Neural cell (in vitro differentiated cells): ENCODE data around the gene ACSL5. TPM values are rescaled to one million over a fixed set of nuclear protein-coding genes. Genes with fewer than 3 reads are reported as not detected.

Experiments used
- H2AFZ ChIP-seq: fragments of 200-600, 300-800 bp; sonication (generic), shearing (Covaris generic); 2 replicates; pipeline ENCODE4 v1.6.0; 2014; ENCODE audit warnings: low read depth, mild to moderate bottlenecking, antibody characterized with exemption, low read length, moderate library complexity
- H3F3A ChIP-seq: fragments of 200-600 bp; shearing (Covaris generic); 2 replicates; pipeline ENCODE4 v1.6.1; 2016; ENCODE audit warnings: mild to moderate bottlenecking, moderate library complexity, mixed read lengths, antibody characterized with exemption, low read length; ENCODE audit not compliant: insufficient read depth, poor library complexity, severe bottlenecking
- H3K27ac ChIP-seq: fragments of 200-600, 300-800 bp; sonication (generic), shearing (Covaris generic); 2 replicates; pipeline ENCODE4 v1.5.1; 2014; ENCODE audit warnings: mild to moderate bottlenecking, low read length, moderate library complexity
- H3K27me3 ChIP-seq: fragments of 300-800, 200-600 bp; sonication (generic), shearing (Covaris generic); 2 replicates; pipeline ENCODE4 v1.6.0; 2014; ENCODE audit warnings: mild to moderate bottlenecking, low read depth, low read length, moderate library complexity; ENCODE audit not compliant: insufficient read depth
- H3K36me3 ChIP-seq: fragments of 300-800, 200-600 bp; sonication (generic), shearing (Covaris generic); 2 replicates; pipeline ENCODE4 v1.5.1; 2014; ENCODE audit warnings: mild to moderate bottlenecking, antibody characterized with exemption, low read length, moderate library complexity; ENCODE audit not compliant: insufficient read depth
- H3K4me2 ChIP-seq: fragments of 300-800, 200-600 bp; sonication (generic), shearing (Covaris generic); 2 replicates; pipeline ENCODE4 v1.6.0; 2014; ENCODE audit warnings: mild to moderate bottlenecking, low read length
- H3K4me3 ChIP-seq: fragments of 300-800, 200-600 bp; sonication (generic), shearing (Covaris generic); 2 replicates; pipeline ENCODE4 v1.5.1; 2014; ENCODE audit warnings: mild to moderate bottlenecking, low read length, moderate library complexity
- H3K79me2 ChIP-seq: fragments of 200-600 bp; shearing (Covaris generic); replicated peaks from 2 replicates; pipeline ENCODE4 v1.6.0; 2014; ENCODE audit warnings: mild to moderate bottlenecking, low read length, moderate library complexity; ENCODE audit not compliant: insufficient read depth
- H3K9ac ChIP-seq: fragments of 300-800, 200-600 bp; sonication (generic), shearing (Covaris generic); 2 replicates; pipeline ENCODE4 v1.6.1; 2016; ENCODE audit warnings: mild to moderate bottlenecking, low read length, mixed read lengths
- H3K9me2 ChIP-seq: fragments of 200-600 bp; shearing (Covaris generic); 2 replicates; pipeline ENCODE4 v1.6.1; 2016; ENCODE audit warnings: mild to moderate bottlenecking, low read length, mixed read lengths; ENCODE audit not compliant: insufficient read depth
- H3K9me3 ChIP-seq: fragments of 200-600, 300-800 bp; sonication (generic), shearing (Covaris generic); 2 replicates; pipeline ENCODE4 v1.6.1; 2016; ENCODE audit warnings: mild to moderate bottlenecking, mixed run types, low read length, moderate library complexity, mixed read lengths
- H4K20me1 ChIP-seq: fragments of 200-600 bp; shearing (Covaris generic); 2 replicates; pipeline ENCODE4 v1.6.1; 2016; ENCODE audit warnings: mild to moderate bottlenecking, mixed run types; ENCODE audit not compliant: insufficient read depth
- EP300 ChIP-seq: fragments of 450-650 bp; conservative IDR thresholded peaks from 2 replicates; pipeline ENCODE4 v1.6.1; 2014; ENCODE audit warnings: antibody characterized with exemption, mild to moderate bottlenecking, moderate library complexity; ENCODE audit not compliant: poor library complexity, severe bottlenecking
- EZH2 ChIP-seq: fragments of 200-600, 300-800 bp; shearing (Covaris generic), sonication (generic); IDR thresholded peaks from 2 replicates; pipeline ENCODE4 v1.6.1; 2014; ENCODE audit warnings: antibody characterized with exemption, low read length, borderline replicate concordance, mild to moderate bottlenecking; ENCODE audit not compliant: insufficient read depth, poor library complexity, severe bottlenecking
- MXI1 ChIP-seq: fragments of 450-650 bp; conservative IDR thresholded peaks from 2 replicates; pipeline ENCODE4 v1.6.1; 2014; ENCODE audit warnings: antibody characterized with exemption, mild to moderate bottlenecking; ENCODE audit not compliant: poor library complexity, severe bottlenecking
- POLR2AphosphoS5 ChIP-seq: IDR thresholded peaks from 2 replicates; pipeline ENCODE4 v1.6.1; 2012
- RAD21 ChIP-seq: fragments of 450-650 bp; conservative IDR thresholded peaks from 2 replicates; pipeline ENCODE4 v1.6.1; 2014; ENCODE audit warnings: antibody characterized with exemption, mild to moderate bottlenecking, moderate library complexity
- SMC3 ChIP-seq: fragments of 450-650 bp; conservative IDR thresholded peaks from 2 replicates; pipeline ENCODE4 v1.6.1; 2014; ENCODE audit warnings: antibody characterized with exemption, mild to moderate bottlenecking, moderate library complexity; ENCODE audit not compliant: poor library complexity
- TAF1 ChIP-seq: IDR thresholded peaks from 2 replicates; pipeline ENCODE4 v1.6.1; 2012; ENCODE audit warnings: low read depth
- polyA plus RNA-seq: library from polyadenylated mRNA; depleted of rRNA; stranded (reverse); fragments of >200 nt; gene quantifications from 2 replicates; pipeline ENCODE4 v1.2.3, GENCODE V29; 2014
- TF ChIP-seq, protein P1 (sequence below): IDR thresholded peaks from 2 replicates; pipeline ENCODE4 v1.6.1; 2012; ENCODE audit warnings: borderline replicate concordance
- TF ChIP-seq, protein P2 (sequence below): fragments of 450-650 bp; IDR thresholded peaks from 2 replicates; pipeline ENCODE4 v1.5.1; 2014; ENCODE audit warnings: antibody characterized with exemption, mild to moderate bottlenecking, moderate library complexity; ENCODE audit not compliant: poor library complexity, severe bottlenecking

ACSL5 gene
- polyA plus RNA-seq, 1 donor from 2014 or later: not detected

DNA sequence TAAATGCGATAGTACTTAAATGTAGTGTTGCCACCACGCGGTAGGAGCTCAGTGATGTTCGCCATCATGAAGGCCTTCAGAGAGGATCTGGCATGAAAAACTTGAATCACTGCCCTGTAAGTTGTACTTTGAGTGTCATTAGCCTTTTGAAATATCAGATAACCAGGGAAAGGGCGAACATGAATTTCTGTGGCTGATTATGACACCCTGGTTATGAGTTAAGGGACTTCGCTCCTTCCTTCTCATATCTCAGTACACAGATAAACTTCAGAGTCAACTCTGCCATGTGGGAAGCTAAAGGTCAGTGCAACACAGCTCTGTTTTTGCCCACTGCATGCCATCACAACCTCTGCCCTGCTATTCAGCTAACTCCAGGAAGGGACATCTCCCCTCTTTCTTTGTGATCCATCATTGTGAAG lies 8.9 kb upstream of the ACSL5 start:
- TF ChIP-seq, protein P1, sequence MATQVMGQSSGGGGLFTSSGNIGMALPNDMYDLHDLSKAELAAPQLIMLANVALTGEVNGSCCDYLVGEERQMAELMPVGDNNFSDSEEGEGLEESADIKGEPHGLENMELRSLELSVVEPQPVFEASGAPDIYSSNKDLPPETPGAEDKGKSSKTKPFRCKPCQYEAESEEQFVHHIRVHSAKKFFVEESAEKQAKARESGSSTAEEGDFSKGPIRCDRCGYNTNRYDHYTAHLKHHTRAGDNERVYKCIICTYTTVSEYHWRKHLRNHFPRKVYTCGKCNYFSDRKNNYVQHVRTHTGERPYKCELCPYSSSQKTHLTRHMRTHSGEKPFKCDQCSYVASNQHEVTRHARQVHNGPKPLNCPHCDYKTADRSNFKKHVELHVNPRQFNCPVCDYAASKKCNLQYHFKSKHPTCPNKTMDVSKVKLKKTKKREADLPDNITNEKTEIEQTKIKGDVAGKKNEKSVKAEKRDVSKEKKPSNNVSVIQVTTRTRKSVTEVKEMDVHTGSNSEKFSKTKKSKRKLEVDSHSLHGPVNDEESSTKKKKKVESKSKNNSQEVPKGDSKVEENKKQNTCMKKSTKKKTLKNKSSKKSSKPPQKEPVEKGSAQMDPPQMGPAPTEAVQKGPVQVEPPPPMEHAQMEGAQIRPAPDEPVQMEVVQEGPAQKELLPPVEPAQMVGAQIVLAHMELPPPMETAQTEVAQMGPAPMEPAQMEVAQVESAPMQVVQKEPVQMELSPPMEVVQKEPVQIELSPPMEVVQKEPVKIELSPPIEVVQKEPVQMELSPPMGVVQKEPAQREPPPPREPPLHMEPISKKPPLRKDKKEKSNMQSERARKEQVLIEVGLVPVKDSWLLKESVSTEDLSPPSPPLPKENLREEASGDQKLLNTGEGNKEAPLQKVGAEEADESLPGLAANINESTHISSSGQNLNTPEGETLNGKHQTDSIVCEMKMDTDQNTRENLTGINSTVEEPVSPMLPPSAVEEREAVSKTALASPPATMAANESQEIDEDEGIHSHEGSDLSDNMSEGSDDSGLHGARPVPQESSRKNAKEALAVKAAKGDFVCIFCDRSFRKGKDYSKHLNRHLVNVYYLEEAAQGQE: no peak
- TF ChIP-seq, protein P2, sequence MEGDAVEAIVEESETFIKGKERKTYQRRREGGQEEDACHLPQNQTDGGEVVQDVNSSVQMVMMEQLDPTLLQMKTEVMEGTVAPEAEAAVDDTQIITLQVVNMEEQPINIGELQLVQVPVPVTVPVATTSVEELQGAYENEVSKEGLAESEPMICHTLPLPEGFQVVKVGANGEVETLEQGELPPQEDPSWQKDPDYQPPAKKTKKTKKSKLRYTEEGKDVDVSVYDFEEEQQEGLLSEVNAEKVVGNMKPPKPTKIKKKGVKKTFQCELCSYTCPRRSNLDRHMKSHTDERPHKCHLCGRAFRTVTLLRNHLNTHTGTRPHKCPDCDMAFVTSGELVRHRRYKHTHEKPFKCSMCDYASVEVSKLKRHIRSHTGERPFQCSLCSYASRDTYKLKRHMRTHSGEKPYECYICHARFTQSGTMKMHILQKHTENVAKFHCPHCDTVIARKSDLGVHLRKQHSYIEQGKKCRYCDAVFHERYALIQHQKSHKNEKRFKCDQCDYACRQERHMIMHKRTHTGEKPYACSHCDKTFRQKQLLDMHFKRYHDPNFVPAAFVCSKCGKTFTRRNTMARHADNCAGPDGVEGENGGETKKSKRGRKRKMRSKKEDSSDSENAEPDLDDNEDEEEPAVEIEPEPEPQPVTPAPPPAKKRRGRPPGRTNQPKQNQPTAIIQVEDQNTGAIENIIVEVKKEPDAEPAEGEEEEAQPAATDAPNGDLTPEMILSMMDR: no peak
- no peak for TF ChIP-seq TAF1
- no peak for TF ChIP-seq SMC3
- TF ChIP-seq EZH2: no peak
- no peak for TF ChIP-seq RAD21
- no peak for TF ChIP-seq MXI1
- no peak for TF ChIP-seq EP300
- no peak for TF ChIP-seq POLR2AphosphoS5
- no peak overlapping the region for H3K4me2 ChIP-seq
- no peaks in the 10 kb centered on the region for H3K9me3 ChIP-seq
- H3K79me2 ChIP-seq: no peaks in the 10 kb centered on the region
- no peaks in the 10 kb centered on the region for H3K36me3 ChIP-seq
- H3K4me3 ChIP-seq: no peak overlapping the region
- H2AFZ ChIP-seq: no peak overlapping the region
- H3K9ac ChIP-seq: no peak overlapping the region
- H4K20me1 ChIP-seq: no peaks in the 10 kb centered on the region
- H3F3A ChIP-seq: no peaks in the 10 kb centered on the region
- H3K27ac ChIP-seq: no peak overlapping the region
- no peaks in the 10 kb centered on the region for H3K9me2 ChIP-seq
- no peaks in the 10 kb centered on the region for H3K27me3 ChIP-seq

DNA sequence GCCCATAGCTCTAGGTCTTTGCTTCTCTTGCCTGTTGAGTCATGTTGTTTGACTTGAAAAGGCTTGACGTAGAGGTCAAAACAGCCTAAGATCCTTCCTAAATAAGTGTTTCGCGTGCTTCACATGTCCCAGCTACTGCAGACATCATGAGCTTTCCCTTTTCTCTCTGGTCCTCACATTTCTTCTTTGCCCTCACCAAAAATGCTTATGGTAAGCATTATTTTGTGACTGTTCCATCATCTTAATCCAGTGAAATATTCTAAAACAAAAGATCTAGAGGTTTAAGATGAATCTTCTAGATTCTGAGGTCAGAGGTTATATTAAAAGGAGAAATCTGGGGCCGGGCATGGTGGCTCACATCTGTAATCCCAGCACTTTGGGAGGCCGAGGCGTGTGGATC lies 8.5 kb upstream of the ACSL5 start:
- Histone ChIP-seq H3K4me2 (no peak overlapping the region), H3K79me2 (no peaks in the 10 kb centered on the region), H4K20me1 (no peaks in the 10 kb centered on the region), H3K9me3 (no peaks in the 10 kb centered on the region), H3K9me2 (no peaks in the 10 kb centered on the region), H3K9ac (no peak overlapping the region), H3F3A (no peaks in the 10 kb centered on the region), H2AFZ (no peak overlapping the region), H3K36me3 (no peaks in the 10 kb centered on the region), H3K4me3 (no peak overlapping the region), H3K27ac (no peak overlapping the region), H3K27me3 (no peaks in the 10 kb centered on the region)
- TF ChIP-seq, protein P1: no peak
- TF ChIP-seq EZH2: no peak
- TF ChIP-seq TAF1: no peak
- no peak for TF ChIP-seq MXI1
- no peak for TF ChIP-seq EP300
- TF ChIP-seq, protein P2: no peak
- no peak for TF ChIP-seq RAD21
- TF ChIP-seq SMC3: no peak
- TF ChIP-seq POLR2AphosphoS5: no peak
